Spinal cord (tissue), 10 donors: ENCODE data around the gene SIK1. TPM values are rescaled to one million over a fixed set of nuclear protein-coding genes. Genes with fewer than 3 reads are reported as not detected.
"Not testable (repeated sequence)": the region's sequence is repeated elsewhere in the genome, so short reads cannot be mapped to it uniquely, and the experiment has no call there.

Experiments
- DNase-seq, 6 donors: peaks; one replicate each; pipeline versions ENCODE4 v3.0.0 to v3.0.0-alpha.2; 2013 to 2015; ENCODE audit warnings: low spot score in 6 of 6, low read depth in 4 of 6
- H3K27ac ChIP-seq: one replicate; pipeline ENCODE4 v1.5.1; 2013; ENCODE audit warnings: low read depth, low read length, control low read depth
- H3K27me3 ChIP-seq: one replicate; pipeline ENCODE4 v1.6.1; 2013; ENCODE audit warnings: low read length; ENCODE audit not compliant: control insufficient read depth, insufficient read depth
- H3K36me3 ChIP-seq: one replicate; pipeline ENCODE4 v1.6.1; 2013; ENCODE audit warnings: low read length; ENCODE audit not compliant: control insufficient read depth, insufficient read depth
- H3K4me1 ChIP-seq: one replicate; pipeline ENCODE4 v1.6.1; 2013; ENCODE audit warnings: low read length; ENCODE audit not compliant: control insufficient read depth, insufficient read depth
- H3K4me3 ChIP-seq: one replicate; pipeline ENCODE4 v1.5.1; 2013; ENCODE audit warnings: low read depth, low read length, control low read depth
- H3K9me3 ChIP-seq: one replicate; pipeline ENCODE4 v1.6.1; 2013; ENCODE audit warnings: low read length; ENCODE audit not compliant: control insufficient read depth, insufficient read depth
- WGBS: methylation state at CpG from one replicate; pipeline ENCODE4 v1.1.5; 2013; ENCODE audit warnings: missing lambda C conversion rate; ENCODE audit not compliant: insufficient coverage; 5-methylcytosine and 5-hydroxymethylcytosine counted together
- long read RNA-seq, 4 donors: transcript quantifications; one replicate each; lab custom pipeline, GENCODE V29; 2026
- polyA plus RNA-seq, 2 donors: library from polyadenylated mRNA; unstranded; fragments of 120-200 nt; gene quantifications; one replicate each; pipeline ENCODE4 v1.2.1, GENCODE V29; 2013; ENCODE audit not compliant: insufficient read length in 2 of 2
- total RNA-seq, 2 donors: library from RNA; depleted of rRNA in 1 of 2; stranded (reverse); fragments of 120-200 nt in 1 of 2; fragments of >200 nt in 1 of 2; gene quantifications; one replicate each; pipeline versions ENCODE4 v1.2.3 to v1.2.4, GENCODE V29; 2013 to 2014
- donor health status: healthy.

SIK1 gene
- total RNA-seq (10 to 100 TPM in 1 of 2 donors, 1 to 10 TPM in 1; 4.7 to 13.2 TPM), polyA plus RNA-seq (1 to 10 TPM; 4.7 to 7.6 TPM)
- long read RNA-seq, donor 1, partial matches to known transcripts: 0 of 1 reads
- long read RNA-seq, donor 1, other reads (novel, unspliced or antisense): 0 of 1 reads
- long read RNA-seq, donor 2: 0 reads
- long read RNA-seq, donor 3: 0 reads
- long read RNA-seq, donor 4, partial matches to known transcripts: 7 of 7 reads
- long read RNA-seq, donor 4, other reads (novel, unspliced or antisense): 0 of 7 reads

DNA sequence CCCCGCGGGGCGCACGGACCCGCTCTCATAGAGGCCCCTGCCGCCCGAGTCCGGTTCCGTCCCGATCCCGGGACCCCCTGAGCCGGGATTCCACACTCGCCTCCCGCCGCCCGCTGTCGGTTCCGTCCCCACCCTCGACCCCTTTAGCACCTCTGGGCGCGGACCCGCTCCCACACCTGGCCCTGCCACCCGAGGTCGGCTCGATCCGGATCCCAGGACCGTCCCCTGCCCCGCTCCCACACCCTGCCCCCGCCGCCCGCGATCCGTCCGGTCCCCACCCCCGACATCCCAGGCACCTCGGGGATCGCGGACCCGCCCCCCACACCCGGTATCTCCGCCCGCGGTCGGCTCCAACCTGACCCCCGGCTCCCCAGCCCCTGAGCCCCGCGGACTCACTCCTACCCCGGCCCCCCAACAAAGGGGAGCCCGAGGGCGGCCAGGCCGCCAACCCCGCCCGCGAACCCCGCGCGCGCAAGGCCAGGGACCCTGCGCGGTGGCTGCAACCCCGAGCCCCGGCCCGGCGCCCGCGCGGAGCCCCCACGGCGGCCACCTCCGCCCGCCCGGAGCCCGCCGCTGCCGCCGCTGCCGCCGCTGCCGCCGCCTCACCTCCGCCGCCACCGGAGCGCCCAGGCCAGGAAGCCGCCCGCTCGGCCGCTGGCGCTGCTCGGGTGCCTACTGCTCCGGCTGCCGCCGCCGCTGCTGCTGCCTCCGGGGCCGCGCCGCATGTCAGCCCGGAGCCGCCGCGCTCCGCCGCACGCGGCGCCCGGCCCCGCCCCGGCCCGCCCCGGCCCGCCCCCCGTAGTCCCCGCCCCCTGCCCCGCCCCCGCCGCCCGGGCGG, at the start of gene SIK1:
Gene SIK1, minus strand, starts transcription at position 728 of the 838 bp plus-strand sequence. CDS start 953 bp downstream, outside the sequence.
- WGBS: no CpG with 5 or more reads among the region's 120 CpGs
- not testable (repeated sequence) for DNase-seq, H3K4me1 ChIP-seq, H3K36me3 ChIP-seq, H3K27ac ChIP-seq, H3K27me3 ChIP-seq, H3K9me3 ChIP-seq, H3K4me3 ChIP-seq

DNA sequence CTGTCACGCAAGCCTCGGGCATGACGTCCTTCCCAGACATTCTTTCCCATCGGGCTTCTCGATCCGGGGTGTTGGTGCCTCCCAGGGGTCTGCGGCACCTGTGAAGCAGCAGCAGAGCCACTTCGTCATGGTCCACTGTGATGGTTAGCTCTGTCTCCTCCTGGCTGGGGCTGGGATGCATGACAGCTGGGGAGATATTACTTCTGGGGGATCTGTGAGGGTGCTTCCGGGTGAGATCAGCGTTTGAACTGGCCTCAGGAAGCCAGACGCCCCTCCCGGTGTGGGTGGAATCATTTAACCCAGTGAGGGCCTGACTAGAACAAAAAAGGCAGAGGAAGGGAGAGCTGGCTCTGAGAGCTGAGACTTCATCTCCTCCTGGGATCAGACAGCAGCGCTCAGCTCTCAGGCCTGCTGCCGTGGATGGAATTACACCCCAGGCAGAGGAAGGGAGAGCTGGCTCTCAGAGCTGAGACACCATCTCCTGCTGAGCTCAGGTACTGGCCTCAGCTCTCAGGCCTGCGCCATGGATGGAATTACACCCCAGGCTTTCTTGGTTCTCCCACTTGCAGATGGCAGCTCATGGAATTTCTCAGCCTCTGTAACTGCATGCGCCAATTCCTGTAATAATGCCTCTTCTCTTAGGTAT, 44.8 kb upstream of the SIK1 start:
- H3K4me1 ChIP-seq, H3K27ac ChIP-seq, H3K27me3 ChIP-seq, DNase-seq, H3K36me3 ChIP-seq, H3K4me3 ChIP-seq, H3K9me3 ChIP-seq: not testable (repeated sequence)
- WGBS: no CpG with 5 or more reads among the region's 16 CpGs

DNA sequence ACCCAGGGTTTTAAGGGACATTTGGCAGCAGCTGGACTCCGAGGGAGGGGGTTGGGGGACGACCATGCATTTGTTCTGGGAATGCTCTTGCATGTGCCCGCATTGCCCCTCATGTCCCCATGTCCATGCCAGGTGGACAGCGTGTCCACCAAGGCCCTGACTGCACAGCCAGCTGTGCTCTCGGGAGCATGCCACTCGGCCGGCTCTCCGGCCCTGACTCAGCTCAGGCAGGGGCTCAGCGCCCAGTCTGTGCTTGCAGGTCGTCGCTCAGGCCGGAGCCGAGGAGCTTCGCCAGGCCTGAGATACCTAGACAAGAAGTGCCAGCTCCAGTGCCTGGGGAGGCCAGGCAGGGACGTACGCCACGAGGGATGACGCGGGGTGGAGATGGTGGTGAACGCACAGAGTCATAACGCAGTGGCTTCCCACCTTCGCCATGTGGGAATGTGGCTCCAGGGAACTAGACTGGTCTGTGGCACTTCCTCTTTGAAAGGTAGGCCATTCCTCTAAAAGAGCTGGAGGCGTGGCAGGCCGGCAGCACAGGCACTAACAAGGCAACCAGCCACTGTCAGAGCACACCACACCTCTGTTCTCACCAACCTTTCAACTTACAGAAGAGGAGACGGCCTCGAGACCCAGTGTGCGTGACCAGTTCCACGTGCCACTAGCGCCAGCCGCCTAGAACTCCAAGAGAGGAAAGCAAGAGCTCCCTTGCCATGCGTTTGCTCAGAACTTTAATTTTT, 43.0 kb upstream of the SIK1 start:
- H3K27me3 ChIP-seq, H3K36me3 ChIP-seq, DNase-seq, H3K4me3 ChIP-seq, H3K9me3 ChIP-seq, H3K27ac ChIP-seq, H3K4me1 ChIP-seq: not testable (repeated sequence)
- no CpG with 5 or more reads among the region's 31 CpGs for WGBS

DNA sequence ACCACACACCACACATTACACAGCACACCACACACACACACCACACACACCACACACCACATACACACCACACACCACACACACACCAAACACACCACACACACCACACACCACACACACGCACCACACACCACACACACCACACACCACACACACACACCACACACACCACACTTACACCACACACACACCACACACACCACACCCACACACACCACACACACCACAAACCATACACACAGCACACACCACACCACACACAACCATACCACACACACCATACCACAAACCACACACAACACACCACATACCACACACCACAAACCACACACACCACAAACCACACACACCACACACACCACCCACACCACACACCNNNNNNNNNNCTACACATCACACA, 40.9 kb upstream of the SIK1 start:
- WGBS: 100% methylated on average over 1 of the region's 1 CpG
- Histone ChIP-seq H3K27me3 (no peaks in the 10 kb centered on the region), H3K9me3 (no peaks in the 10 kb centered on the region), H3K4me1 (no peaks in the 10 kb centered on the region), H3K36me3 (no peaks in the 10 kb centered on the region), H3K4me3 (no peak overlapping the region), H3K27ac (no peak overlapping the region)
- no peak for DNase-seq

DNA sequence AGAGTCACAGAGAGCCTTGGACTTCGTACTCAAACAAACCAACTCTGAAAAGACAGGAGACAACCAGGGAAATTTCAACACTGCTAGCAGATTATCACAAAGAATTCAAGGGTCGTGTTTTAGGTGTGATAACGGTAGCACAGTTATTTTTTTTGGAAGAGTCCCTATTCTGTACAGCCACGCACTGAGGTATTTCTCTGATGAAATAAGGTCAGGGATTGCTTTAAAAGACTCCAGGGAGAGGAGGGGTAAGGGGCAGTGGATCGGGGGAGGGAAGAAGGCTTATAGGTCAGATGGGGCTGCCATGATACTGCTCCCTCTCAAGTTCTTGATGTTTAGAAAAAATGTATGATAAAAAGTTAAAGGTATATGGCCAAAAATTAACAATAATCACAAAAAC, 38.2 kb upstream of the SIK1 start:
- H3K4me3 ChIP-seq, H3K36me3 ChIP-seq, H3K4me1 ChIP-seq, H3K27ac ChIP-seq, H3K9me3 ChIP-seq, DNase-seq, H3K27me3 ChIP-seq: not testable (repeated sequence)
- no CpG with 5 or more reads among the region's 5 CpGs for WGBS

DNA sequence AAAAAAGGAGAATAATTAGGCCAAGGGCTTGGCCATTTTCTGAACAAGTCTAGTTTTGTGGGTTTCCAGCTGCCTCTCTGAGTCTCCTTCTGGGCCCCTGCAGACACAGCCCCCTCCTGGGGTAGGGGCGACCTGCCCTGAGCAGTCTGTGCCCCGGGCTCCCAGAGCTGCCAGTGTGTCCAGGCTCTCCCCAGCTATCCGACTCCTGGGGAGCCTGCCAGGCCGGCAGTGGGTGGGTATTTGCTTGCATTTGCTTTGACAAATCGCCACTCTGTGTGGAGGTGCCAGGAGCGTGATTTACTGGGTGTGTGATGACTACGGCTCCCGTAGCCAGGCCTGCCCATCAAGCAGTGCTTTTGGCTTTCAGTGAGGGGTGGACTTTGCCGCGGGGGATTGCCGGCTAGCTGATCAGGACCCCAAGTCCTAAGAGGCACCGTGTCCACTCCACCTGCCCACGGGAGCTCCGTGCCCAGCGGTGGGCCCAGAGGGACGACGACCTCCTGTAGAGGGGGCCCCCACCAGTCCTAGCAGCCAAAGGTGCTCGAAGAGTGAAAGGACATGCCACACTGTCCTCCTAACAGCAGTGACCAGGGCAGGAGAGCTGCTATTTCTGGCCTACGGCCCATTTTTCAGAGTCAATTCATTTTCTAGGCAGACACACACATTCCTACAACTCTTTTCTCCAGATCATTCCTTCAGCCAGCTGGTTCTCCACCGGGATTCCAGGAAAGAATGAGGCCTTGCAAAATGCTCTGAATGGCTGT, 36.7 kb upstream of the SIK1 start:
- H3K4me1 ChIP-seq, H3K27ac ChIP-seq, H3K9me3 ChIP-seq, H3K27me3 ChIP-seq, DNase-seq, H3K4me3 ChIP-seq, H3K36me3 ChIP-seq: not testable (repeated sequence)
- no CpG with 5 or more reads among the region's 20 CpGs for WGBS

DNA sequence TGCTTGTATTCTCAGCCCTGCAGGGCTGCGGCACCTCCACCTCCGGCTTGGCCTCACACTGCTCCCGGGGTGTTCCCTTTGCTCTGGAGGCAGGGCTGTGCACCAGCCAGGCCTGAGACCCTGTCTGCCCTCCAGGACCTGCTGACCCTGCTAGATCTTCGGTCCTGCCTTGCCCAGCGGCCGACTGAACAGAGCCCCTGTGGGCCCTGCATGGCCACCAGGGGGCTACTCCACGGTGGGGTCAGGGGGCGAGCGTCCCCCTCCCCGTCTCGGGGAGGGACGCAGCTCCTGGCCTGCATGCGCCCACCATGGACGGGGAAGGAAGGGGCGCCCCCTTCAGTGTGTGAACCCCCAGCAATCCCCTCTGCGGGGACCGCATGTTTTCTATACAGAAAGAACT, 36.0 kb upstream of the SIK1 start:
- DNase-seq, H3K4me1 ChIP-seq, H3K9me3 ChIP-seq, H3K27me3 ChIP-seq, H3K36me3 ChIP-seq, H3K4me3 ChIP-seq, H3K27ac ChIP-seq: not testable (repeated sequence)
- WGBS: no CpG with 5 or more reads among the region's 17 CpGs

DNA sequence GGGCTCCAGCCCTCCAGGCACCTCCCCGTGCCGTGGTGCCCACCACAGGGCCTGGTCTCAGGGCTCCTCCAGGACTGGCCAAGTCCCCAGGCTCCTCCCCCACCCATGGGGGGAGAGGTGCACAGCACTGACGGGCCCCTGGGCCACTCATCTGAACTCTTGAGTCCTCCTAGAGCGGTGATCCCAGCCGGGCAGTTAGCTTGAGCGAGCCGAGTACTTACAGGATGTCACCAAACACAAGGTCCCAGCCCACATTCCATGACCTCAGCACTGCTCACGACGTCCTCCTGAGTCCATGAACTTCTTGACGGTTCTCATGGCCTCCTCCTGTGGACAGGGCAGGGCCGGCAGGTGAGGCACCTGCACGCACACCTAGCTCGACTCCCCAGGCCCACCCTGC, 33.5 kb upstream of the SIK1 start:
- not testable (repeated sequence) for H3K36me3 ChIP-seq, H3K9me3 ChIP-seq, DNase-seq, H3K4me3 ChIP-seq, H3K4me1 ChIP-seq, H3K27ac ChIP-seq, H3K27me3 ChIP-seq
- WGBS: no CpG with 5 or more reads among the region's 13 CpGs

DNA sequence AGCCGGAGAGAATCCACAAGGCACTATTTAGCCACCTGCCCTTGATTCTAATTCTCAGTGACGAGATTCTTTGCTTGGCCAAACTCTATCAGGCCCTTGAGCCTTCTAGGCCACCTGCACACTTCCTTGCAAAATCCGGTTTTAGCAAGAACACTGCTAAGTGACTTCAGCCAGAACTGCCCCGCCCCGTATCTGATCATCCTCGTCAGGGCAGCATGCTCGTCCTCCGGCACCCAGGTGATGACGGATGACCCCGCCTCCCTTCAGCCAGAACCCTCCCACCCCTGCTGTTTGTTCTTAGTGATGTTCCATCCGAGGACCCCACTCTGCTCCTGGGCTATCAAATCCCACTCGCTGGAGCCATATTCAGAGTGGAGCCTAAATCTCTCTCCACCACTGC, 32.1 kb upstream of the SIK1 start:
- not testable (repeated sequence) for DNase-seq, H3K9me3 ChIP-seq, H3K27ac ChIP-seq, H3K36me3 ChIP-seq, H3K4me1 ChIP-seq, H3K27me3 ChIP-seq, H3K4me3 ChIP-seq
- no CpG with 5 or more reads among the region's 12 CpGs for WGBS
